ENCODE results near the gene POLD3.

POLD3 gene

GRCh38 chr11:74592441-74593362 is at the start of gene POLD3:
TSS of gene POLD3 (plus strand) at chr11:74592582. CDS start at chr11:74592659, 77 bp downstream.
- DNase-seq (ENCODE audit: low read depth), result peak; percentile 91

GRCh38 chr11:74543991-74544390 is 48.4 kb upstream of the POLD3 start:
- no peak for DNase-seq (ENCODE audit: low read depth)

- DNase-seq (ENCODE audit: low read depth), result no peak
These were observed 45.6 kb upstream of the POLD3 start for GRCh38 chr11:74546752-74547151.

- DNase-seq (ENCODE audit: low read depth), result no peak
These were observed 41.2 kb upstream of the POLD3 start for GRCh38 chr11:74550991-74551753.

- DNase-seq (ENCODE audit: low read depth), result no peak
These were observed 40.6 kb upstream of the POLD3 start for GRCh38 chr11:74551754-74552145.

GRCh38 chr11:74557526-74557925 is 34.9 kb upstream of the POLD3 start:
- DNase-seq (ENCODE audit: low read depth), result no peak

GRCh38 chr11:74559110-74559933 is 33.1 kb upstream of the POLD3 start:
- DNase-seq (ENCODE audit: low read depth), result peak; percentile 38

GRCh38 chr11:74559934-74560309 is 32.5 kb upstream of the POLD3 start:
- DNase-seq (ENCODE audit: low read depth), result peak; percentile 46

GRCh38 chr11:74566146-74566960 is 26.0 kb upstream of the POLD3 start:
- DNase-seq (ENCODE audit: low read depth), result no peak

GRCh38 chr11:74568028-74568427 is 24.4 kb upstream of the POLD3 start:
- DNase-seq (ENCODE audit: low read depth), result no peak

- peak; percentile 70 for DNase-seq (ENCODE audit: low read depth)
These were observed 21.9 kb upstream of the POLD3 start for GRCh38 chr11:74570266-74571061.

- no peak for DNase-seq (ENCODE audit: low read depth)
These were observed 21.4 kb upstream of the POLD3 start for GRCh38 chr11:74571062-74571399.

- DNase-seq (ENCODE audit: low read depth), result no peak
These were observed 20.0 kb upstream of the POLD3 start for GRCh38 chr11:74572349-74572748.

GRCh38 chr11:74574563-74574962 is 17.8 kb upstream of the POLD3 start:
- DNase-seq (ENCODE audit: low read depth), result no peak

GRCh38 chr11:74575999-74576398 is 16.4 kb upstream of the POLD3 start:
- no peak for DNase-seq (ENCODE audit: low read depth)

GRCh38 chr11:74577181-74577580 is 15.2 kb upstream of the POLD3 start:
- no peak for DNase-seq (ENCODE audit: low read depth)

GRCh38 chr11:74577624-74578396 is 14.6 kb upstream of the POLD3 start:
- DNase-seq (ENCODE audit: low read depth), result no peak

GRCh38 chr11:74579577-74580270 is 12.7 kb upstream of the POLD3 start:
- no peak for DNase-seq (ENCODE audit: low read depth)

GRCh38 chr11:74581954-74582547 is 10.3 kb upstream of the POLD3 start:
- no peak for DNase-seq (ENCODE audit: low read depth)
